HUDEP-2 (cell line): ENCODE results near the gene MT1B.

Experiments
- DNase-seq, 76 experiments: peaks; one replicate each; lab custom pipeline; 2025; ENCODE audit not compliant: unreplicated experiment in 76 of 76; lab: John Stamatoyannopoulos, UW

Gene MT1B

DNA sequence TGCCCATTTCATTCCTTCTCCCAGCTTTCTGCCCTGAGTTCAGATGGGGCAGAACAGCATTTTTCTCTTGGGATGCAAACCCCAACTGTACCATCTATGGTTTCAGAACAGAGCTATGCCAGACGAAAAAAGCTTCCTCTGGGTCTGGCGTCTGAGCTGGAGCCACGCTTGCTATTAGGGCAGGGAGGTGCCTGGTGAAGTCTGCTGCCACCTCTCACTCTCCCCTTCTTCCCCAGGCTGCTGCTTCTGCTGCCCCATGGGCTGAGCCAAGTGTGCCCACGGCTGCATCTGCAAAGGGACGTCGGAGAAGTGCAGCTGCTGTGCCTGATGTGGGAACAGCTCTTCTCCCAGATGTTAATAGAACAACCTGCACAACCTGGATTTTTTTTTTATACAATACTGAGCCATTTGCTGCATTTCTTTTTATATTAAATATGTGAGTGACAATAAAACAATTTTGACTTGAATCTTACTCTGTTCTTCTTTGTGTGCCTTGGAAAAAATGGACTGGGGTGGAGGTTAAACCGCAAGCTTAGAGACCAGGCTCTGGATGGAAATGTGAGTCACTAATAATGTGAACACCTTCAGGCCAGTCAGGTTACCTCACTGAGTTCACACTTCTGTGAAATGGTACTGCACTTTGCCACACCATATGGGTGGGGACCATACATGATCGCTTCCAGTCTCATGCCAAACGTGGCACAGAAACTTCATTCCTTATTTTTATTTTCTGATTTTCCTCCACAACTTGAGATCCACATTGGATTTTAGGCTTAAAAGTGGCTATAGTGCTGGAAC is 14.9 kb upstream of the MT1B start:
- no peak for DNase-seq

GRCh38 chr16:56637814-56638750 is 13.6 kb upstream of the MT1B start, which contains the start of gene MT1A:
Gene MT1A, plus strand, starts transcription at chr16:56638666. Its CDS starts 73 bp downstream, at chr16:56638739.
- no peak for DNase-seq

GRCh38 chr16:56639045-56639444 is 12.6 kb upstream of the MT1B start:
- DNase-seq, result no peak

GRCh38 chr16:56640076-56640475 is 11.6 kb upstream of the MT1B start:
- DNase-seq, result no peak

GRCh38 chr16:56641166-56641565 is 10.5 kb upstream of the MT1B start:
- no peak for DNase-seq

DNA sequence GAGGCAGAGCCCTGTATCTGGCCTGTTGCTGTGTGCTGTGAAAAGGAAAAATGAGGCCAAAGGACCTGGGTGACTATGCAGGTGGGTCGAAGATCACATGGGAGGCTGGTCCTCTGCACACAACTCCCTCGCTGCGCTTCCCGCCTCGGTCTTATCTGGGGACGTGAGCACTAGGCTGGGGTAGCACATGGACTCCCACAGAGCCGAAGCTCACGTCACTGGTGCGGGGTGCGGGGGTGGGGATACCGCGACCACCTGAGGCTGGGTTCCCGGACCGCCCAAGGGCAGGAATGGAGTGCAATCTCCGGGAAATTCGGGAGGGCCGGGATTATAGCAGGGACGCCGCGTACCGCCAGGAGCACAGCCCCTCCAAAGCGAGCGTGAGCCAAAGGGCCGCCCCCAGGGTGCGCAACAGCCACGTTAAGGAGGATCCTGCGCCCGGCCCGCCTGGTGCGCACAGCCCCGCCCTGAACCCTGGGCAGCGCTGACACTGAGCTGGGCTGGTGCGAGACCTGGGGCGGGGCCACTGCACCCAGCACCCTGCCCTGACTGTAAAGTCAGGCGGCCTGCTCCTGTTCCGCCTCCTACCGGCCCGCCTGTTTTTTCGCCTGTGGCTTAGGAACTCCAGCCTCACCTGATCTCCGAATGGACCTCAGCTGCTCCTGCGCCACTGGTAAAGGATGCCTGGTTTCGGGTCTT is 8.5 kb upstream of the MT1B start:
- DNase-seq, result peak in 67 of 76 experiments; percentile 14 to 78 (median 53)

DNA sequence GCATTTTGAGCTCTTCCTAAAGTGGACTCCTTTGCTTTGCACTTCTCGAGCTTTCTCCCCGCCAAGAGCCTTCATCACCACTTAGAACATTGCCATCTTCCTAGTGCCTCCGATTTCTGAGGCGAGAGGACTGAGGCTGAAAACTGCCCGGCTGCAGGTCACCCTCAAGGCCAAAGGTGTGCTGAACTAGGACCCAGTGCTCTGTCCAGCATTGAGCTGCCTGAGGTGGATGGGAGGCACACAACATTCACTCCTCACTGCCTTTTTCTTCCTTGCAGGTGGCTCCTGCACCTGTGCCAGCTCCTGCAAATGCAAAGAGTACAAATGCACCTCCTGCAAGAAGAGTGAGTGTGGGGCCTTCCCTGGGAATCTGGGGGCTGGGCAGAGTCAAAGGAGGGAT is 7.9 kb upstream of the MT1B start:
- DNase-seq, result no peak

GRCh38 chr16:56645311-56645710 is 6.4 kb upstream of the MT1B start:
- DNase-seq, result no peak

DNA sequence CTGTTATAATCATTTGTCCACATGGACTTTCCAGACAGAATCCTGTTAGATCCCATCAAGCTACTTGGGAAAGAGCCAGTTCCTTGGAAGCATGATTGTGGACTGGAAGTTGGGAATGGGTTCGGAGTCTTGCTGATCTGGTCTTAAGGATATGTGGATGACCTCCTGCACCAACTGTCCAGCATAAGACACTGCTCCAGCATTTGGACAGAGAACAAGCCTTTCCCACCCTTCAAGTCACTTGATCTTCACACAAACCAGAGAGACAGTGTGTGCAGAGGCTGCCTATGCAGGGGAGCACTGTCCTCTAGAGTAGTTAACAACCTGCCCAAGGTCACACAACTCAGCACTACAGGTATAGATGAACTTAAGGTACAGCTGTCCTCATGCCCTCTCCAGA is 5.8 kb upstream of the MT1B start:
- no peak for DNase-seq

DNA sequence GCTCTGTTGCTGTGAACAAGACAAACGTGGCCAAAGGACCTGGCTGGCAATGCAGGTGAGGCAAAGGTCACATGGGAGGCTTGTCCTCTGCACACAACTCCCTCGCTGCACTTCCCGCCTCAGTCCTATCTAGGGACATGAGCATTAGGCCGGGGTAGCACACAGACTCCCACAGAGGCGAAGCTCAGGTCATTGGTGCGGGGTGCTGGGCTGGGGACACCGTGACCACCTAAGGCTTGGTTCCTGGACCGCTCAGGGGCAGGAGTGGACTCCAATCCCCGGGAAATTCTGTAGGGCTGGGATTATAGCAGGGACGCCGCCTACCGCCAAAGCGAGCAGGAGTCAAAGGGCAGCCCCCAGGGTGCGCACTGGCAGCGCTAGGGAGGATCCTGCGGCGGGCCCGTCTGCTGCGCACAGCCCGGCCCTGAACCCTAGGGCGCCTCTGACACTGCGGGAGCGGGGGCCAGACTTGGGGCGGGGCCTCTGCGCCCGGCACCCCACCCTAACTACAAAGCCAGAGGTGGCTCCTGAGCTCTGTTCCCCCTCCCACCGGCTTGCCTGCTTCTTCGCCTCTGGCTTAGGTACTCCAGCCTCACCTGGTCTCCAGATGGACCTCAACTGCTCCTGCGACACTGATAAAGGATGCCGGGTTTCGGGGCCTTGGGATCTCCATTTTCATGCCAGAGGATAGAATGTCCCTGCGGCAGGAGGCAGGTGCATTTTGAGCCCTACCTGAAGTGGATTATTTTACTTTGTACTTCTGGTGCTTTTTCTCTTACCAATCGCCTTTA is 3.9 kb upstream of the MT1B start:
- DNase-seq, result no peak

DNA sequence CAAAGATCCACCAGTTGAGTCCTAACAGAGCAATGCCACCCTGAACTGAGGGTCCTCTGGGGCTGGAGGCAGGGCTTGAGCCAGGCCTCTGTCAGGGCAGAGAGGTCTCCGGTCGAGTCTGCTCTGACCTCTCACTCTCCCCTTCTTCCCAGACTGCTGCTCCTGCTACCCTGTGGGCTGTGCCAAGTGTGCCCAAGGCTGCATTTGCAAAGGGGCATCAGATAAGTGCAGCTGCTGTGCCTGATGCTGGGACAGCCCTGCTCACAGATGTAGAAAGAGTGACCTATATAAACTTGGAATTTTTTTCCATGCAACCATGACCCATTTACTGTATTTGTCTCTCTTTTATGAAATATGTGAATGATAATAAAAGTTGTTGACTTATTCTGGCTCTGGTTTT is 2.4 kb upstream of the MT1B start:
- DNase-seq, result no peak

GRCh38 chr16:56649820-56650219 is 1.9 kb upstream of the MT1B start:
- no peak for DNase-seq

GRCh38 chr16:56652600-56652999 is 914 bp downstream of the MT1B start:
- no peak for DNase-seq

DNA sequence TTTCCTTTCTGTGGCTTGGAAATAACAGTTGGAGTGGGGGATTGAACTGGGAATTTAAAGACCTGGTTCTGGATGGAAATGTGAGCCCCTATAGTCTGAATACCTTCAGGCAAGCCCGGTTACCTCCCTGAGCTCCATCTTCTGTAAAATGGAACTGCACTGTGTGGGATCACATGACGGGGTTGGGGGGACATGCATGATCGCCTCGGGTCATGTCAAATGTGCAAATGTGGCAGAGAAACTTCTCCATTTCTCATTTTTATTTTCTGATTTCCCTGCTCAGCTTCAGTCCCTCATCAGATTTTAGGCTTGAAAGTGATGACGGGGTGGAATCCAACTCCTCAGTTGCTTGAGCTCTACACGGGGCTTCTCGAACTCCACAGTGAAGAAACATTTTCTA is 1.5 kb downstream of the MT1B start:
- no peak for DNase-seq

DNA sequence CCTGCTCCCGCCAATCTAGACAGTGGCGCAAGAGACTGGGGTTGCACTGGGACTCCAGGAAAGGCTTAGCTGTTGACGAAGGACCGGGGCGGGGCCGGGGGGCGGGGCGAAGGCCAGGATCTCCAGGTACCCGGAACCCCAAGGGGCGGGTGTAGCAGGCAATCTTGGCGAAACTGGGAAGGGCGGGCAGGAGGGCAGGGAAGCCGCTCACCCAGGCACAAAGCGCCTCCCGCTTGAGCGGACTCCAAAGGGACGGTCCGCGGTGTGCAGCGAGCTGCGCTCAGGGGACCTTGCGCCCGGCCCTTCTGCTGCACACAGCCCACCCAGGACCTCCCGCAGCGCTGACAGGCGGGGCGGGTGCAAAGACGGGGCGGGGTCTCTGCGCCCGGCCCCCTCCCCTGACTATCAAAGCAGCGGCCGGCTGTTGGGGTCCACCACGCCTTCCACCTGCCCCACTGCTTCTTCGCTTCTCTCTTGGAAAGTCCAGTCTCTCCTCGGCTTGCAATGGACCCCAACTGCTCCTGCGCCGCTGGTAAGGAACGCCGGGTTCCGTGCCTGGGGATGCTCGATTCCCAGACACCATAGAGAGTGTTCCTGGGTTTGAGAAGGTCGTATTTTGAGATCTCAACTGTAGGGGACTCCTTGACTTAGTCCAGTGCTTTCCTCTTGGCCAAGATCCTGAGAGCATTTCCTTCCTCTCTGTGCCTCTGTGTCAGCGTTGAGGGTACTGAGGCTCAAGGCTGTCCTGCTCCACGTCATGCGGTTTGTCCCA is 6.1 kb downstream of the MT1B start, which contains the start of gene MT1F:
Gene MT1F, plus strand, starts transcription at position 405 of the 772 bp plus-strand sequence. Its CDS starts 100 bp downstream, at position 505.
- DNase-seq, result peak in 4 of 76 experiments; percentile 2 to 23 (median 12)

DNA sequence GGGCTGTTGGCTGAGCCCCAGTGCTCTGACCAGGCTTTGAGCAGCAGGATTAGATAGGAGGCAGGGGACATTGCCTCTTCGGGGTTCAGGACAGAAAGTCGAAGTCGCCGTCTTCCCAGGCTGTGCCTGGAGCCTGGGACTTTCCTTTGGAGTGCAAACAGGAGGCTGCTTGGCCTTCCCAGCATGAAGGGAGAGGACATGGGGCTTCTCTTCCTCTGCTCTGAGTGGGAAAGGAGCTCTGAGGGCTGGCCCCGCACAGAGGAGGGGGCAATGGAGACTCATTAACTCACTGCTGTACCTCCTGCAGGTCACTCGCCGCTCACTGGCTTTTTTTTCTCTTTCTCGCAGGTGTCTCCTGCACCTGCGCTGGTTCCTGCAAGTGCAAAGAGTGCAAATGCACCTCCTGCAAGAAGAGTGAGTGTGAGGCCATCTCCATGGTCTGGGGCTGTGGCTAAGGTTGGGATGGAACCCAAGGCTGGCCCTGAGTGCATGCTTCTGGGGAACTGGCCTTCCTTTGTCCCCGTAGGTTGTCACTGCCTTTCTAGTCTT is 6.7 kb downstream of the MT1B start:
- DNase-seq, result no peak

DNA sequence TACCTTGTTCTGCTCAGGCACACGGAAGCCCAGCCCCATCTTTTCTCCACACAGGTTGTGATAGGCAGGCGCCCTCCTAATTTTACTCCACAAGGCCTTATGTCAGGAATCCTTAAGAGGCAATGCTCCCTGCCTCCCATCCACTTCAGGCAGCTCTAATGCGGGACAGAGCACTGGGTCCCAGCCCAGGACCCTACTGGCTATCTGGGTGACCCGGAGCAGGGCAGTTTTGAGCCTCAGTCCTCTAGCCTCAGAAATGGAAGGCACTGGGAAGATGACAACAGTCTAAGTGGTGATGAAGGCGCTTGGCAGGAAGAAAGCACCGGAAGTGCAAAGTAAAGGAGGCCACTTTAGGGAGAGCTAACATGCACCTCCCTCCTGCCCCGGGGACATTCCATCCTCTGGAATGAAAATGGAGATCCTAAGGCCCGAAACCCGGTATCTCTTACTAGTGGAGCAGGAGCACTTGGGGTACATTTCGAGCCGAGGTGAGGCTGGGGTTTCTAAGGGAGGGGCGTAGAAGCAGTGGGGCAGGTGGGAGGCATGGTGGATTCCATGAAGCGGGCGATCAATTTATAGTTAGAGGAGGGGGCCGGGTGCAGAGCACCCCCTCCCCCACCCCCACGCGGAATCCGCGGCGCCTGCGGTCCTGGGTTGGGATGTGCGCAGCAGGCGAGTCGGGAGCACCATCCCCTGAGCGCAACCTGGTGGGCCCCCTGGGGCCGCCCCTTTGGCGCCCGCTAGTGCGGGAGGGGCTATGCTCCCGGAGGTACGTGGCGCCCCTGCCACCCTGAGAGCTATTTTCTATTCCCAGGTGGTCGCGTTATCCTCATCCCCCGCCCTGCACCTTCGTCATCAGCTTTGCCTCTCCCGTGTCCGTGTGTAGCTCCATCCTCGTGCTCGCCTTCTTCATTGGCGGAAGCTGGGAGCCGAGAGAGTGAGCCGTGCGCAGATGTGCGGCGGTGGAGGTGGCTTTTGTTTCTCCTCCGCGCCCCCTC is 11.0 kb downstream of the MT1B start:
- DNase-seq, result no peak

- DNase-seq, result no peak
Observed at GRCh38 chr16:56664506-56664905, 12.8 kb downstream of the MT1B start.
